Left hindlimb (tissue), 1 donor: ENCODE data around the gene ZNF276.
A peak's percentile ranks its signal among the peaks of the same experiment; 100 is the strongest.
"Not testable (repeated sequence)": the region's sequence is repeated elsewhere in the genome, so short reads cannot be mapped to it uniquely, and the experiment has no call there.

Source experiments
- DNase-seq: peaks from one replicate; pipeline ENCODE4 v3.0.0-alpha.2; 2018

Gene ZNF276

GRCh38 chr16:89696670-89697128 is 24.6 kb upstream of the ZNF276 start:
- DNase-seq, result peak; percentile 31

GRCh38 chr16:89697161-89697615 is 24.1 kb upstream of the ZNF276 start:
- DNase-seq, result peak; percentile 61

DNA sequence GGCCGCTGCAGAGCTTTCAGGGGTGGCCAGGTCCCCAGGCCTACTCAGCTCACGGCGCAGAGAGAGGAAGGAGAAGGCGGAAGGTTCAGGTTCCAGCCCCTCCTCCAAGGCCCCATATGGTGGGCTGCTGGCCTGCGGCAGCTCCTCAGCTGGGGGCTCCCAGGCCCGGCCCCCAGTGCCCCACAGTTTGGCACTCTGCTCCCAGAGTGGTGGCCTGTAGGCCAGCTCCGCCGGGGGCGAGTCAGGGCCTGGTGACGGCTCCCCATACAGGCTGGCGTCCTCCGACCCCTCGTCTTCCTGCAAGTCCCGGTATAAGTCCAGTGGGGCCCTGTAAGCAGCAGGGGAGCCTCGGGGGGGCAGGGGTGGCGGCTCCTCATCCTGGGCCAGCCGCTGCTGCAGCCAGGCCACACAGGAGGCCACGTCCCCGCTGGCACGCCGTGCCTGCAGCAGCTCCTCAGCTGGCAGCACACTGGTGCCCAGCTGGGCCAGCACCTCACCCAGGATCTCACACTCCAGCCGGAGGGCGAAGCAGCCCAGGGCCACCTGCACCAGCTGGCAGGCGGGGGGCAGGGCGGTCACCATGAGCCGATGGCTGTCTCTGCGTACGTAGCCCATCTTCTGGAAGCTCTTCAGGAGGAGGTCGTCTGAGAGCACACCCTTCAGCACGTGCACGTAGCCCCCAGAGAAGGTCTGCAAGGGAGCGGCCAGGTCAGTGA is 23.6 kb upstream of the ZNF276 start:
- DNase-seq, result peak; percentile 38

DNA sequence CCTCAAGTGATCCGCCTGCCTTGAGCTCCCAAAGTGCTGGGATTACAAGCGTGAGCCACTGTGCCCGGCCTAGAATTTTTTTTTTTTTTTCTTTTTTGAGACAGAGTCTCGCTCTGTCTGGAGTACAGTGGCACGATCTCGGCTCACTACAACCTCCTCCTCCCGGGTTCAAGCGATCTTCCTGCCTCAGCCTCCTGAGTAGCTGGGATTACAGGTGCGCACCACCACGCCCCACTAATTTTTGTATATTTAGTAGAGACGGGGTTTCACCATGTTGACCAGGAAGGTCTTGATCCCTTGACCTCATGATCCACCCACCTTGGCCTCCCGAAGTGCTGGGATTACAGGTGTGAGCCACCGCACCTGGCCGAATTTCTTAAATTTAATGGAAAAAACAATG is 22.6 kb upstream of the ZNF276 start:
- DNase-seq, result peak; percentile 15

DNA sequence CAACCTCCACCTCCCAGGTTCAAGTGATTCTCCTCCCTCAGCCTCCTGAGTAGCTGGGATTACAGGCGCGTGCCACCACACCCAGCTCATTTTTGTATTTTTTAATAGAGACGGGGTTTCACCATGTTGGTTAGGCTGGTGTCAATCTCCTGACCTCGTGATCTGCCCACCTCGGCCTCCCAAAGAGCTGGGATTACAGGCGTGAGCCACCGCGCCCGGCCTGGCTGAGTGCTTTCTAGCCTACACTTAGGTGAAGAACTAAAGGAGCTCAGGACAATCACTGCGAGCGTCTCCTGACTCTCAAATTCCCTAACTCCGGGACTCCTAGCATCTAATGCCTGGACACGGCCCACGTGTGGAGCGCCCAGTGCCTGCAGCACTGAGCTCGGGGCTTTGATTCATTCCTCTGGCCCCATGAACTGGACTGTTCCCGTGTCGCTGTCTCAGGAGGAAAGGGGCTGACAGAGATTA is 21.7 kb upstream of the ZNF276 start:
- not testable (repeated sequence) for DNase-seq

GRCh38 chr16:89700100-89700648 is 21.2 kb upstream of the ZNF276 start:
- DNase-seq, result peak; percentile 94

DNA sequence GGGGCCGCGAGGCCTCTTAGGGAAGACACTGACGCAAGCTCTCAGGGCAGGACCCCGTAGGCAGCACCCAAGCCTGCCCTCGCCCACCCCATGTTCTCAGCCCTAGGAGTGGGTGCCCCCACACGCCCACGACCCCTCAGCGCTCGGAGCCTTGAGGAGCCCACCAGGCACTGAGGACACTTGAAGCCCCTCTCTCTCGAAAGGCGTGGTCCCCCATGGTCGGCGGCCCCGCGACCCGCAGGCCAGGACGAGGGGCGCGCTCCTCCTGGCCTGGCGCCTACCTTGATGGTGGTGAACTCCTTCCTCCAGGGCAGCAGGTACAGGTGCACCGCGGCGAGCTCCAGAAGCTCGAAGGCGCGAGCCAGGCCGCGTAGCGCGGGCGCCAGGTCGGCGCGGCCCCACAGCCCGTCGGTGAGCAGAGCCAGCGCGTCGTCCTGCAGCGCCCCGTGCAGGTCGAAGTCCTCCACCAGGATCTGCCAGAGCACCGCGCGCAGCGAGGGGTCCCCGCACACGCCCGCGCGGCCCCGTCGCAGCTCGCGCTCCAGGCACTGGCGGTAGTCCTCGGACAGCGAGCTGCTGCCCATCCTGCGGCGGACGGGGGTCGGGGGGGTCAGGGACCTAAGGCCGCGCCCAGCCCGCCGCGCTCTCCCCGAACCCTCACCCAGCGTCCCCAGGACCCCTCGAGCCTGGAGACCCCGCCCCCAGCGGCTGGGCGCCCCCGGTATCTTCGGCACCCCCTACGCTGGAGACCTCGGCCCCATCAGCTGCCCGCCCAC is 20.5 kb upstream of the ZNF276 start:
- peak; percentile 53 for DNase-seq

- peak; percentile 82 for DNase-seq
Measured at GRCh38 chr16:89701425-89702406, 19.6 kb upstream of the ZNF276 start, which contains the start of gene SPATA2L. Gene SPATA2L, minus strand, starts transcription at chr16:89701705. Its CDS starts 473 bp downstream, at chr16:89701232.

DNA sequence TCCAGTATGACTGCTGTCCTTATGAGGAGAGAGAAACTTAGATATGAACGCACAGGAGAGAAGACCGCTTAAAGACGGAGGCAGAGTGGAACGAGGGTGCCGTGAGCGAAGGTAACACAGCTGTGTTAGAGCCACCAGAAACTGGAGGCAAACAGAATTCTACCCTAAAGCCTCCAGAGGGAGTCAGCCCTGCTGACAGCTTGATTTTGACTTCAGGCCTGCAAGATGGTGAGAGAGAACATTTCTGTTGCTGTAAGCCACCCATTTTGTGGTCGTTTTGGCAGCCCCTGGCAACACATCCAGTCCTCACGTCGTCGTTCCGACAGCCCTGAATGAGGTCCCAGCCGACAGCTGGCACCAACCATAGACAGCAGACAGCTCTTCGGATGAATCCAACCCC is 17.1 kb upstream of the ZNF276 start:
- DNase-seq, result no peak

- DNase-seq, result peak; percentile 27
Measured at GRCh38 chr16:89705006-89705405, 16.3 kb upstream of the ZNF276 start.

DNA sequence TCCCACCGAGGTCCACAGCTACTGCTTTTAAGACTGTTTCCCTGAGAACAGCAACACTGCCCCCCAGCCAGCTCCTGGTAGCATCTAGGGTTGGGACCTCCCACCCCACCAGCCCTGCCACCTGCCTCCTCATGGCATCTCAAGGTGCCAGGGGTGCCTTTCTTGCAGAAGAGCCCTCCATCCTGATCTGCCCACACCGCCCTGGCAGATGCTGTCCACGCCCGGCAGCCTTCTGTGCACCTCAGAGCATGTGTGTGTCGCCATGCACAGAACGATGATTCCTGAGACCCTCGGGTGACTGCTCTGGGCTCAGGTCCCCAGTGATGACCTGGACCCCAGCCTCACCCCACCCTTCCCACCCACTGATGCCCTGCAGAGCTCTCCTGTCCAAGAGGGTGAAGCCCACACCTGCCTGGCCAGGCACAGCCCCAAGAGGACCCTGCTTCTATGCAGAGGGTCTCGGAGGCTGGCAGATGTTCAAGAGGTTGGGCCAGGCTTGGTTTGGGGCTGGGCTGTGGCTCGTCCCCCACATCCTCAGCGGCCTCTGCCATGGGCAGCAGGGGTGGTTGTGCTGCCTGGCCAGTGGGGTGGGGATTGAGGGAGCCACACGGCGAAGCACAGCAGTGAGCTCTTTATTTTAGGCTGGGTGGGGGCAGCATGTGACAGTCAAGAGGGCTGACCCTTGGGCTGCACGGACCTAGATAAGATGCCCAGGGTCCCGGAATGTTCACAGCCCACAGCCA is 14.6 kb upstream of the ZNF276 start:
- no peak for DNase-seq

- no peak for DNase-seq
Measured at GRCh38 chr16:89707695-89708094, 13.6 kb upstream of the ZNF276 start.

GRCh38 chr16:89708481-89708931 is 12.8 kb upstream of the ZNF276 start:
- DNase-seq, result no peak

- no peak for DNase-seq
Measured at GRCh38 chr16:89709166-89709565, 12.2 kb upstream of the ZNF276 start.

GRCh38 chr16:89709716-89710432 is 11.5 kb upstream of the ZNF276 start:
- DNase-seq, result no peak

DNA sequence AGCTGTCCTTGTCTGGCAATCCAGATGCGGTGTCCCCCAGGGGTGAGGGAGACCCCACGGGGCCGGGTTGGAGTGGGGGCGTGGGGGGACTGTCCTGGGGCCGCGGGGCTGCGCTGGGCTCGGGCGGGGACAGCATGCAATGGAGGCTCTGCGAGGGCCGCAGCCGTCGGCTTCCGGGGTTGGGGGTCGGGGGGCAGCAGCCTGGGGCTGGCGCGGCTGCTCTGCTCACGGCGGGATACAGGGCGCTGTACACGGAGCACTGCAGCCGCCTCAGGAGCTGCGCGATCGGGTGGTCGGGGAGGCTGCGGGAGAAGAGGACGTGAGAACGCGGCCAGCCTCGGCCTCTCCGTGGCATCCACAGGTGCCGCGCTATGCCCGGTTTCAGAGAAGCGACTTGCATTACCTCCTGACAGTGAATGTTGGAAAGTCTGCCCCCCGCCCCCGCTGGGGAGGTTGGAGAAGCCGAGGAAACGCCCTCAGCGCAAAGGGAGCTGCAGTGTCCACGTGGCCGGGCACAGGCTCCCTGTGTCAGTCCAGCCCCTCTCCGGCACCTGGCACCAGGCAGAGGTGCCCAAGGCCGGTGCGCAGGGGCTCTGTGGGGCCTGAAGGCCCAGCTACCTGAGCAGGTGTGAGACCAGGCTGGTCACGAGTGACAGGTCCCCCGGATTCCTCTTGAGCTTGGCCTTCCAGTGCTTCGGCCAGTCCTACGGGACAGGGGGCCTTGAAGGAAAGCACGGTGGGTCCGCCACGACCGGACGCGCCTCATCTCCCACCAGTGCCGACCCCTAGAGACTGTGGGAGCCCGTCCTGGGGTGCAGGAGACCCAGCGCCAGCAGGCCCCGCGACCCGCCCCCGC is 10.4 kb upstream of the ZNF276 start:
- DNase-seq, result no peak

DNA sequence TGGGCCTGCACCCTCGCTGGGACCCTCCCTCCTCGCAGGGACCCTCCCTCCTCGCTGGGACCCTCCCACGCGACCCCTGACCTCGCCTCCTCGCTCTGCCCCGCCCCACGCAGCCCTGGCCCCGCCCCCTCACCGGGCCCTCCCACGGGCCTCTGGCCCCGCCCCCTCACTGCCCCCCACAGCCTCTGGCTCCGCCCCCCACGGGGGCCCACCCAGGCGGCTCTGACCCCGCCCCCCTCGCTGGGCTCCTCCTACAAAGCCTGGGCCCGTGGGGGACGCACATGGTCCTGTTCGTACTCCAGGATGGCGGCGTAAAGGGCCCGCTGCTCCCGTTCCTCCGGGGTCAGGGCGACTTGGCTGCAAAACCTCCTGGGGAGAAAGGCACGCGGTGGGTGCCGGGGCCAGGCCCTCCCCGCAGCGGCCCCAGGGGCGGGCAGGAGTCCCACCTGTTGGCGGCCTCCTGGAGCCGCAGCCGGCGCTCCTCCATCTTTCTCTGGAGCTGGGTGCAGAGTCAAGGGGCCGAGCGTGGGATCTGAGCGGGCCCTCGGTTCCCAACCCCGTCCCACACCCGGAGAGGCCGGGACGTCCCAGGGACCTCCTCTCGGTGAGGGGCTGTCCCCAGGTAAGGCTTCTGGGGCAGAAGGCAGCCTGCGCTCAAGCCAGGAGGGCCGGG is 9.6 kb upstream of the ZNF276 start:
- DNase-seq, result no peak

- no peak for DNase-seq
Measured at GRCh38 chr16:89712274-89712781, 9.0 kb upstream of the ZNF276 start.

- DNase-seq, result no peak
Measured at GRCh38 chr16:89716493-89716892, 4.8 kb upstream of the ZNF276 start.
